KOPT-K1 (cell line): ENCODE data around the gene DPEP2.
"Not testable (repeated sequence)": the region's sequence is repeated elsewhere in the genome, so short reads cannot be mapped to it uniquely, and the experiment has no call there.

ENCODE experiments used
- H3K27ac ChIP-seq: fragments of 200-600 bp; sonication (generic); 2 replicates; pipeline ENCODE4 v1.5.1; 2016; ENCODE audit warnings: antibody characterized with exemption, mild to moderate bottlenecking, low read depth, low read length; ENCODE audit not compliant: poor library complexity, severe bottlenecking
- H3K36me3 ChIP-seq: fragments of 200-600 bp; sonication (generic); 2 replicates; pipeline ENCODE4 v1.5.1; 2017; ENCODE audit warnings: antibody characterized with exemption, mild to moderate bottlenecking, low read length, moderate library complexity; ENCODE audit not compliant: insufficient read depth
- H3K9me3 ChIP-seq: fragments of 200-600 bp; sonication (generic); 2 replicates; pipeline ENCODE4 v1.5.1; 2017; ENCODE audit warnings: antibody characterized with exemption, low read length, mild to moderate bottlenecking; ENCODE audit not compliant: insufficient read depth, poor library complexity, severe bottlenecking

The DPEP2 gene

DNA sequence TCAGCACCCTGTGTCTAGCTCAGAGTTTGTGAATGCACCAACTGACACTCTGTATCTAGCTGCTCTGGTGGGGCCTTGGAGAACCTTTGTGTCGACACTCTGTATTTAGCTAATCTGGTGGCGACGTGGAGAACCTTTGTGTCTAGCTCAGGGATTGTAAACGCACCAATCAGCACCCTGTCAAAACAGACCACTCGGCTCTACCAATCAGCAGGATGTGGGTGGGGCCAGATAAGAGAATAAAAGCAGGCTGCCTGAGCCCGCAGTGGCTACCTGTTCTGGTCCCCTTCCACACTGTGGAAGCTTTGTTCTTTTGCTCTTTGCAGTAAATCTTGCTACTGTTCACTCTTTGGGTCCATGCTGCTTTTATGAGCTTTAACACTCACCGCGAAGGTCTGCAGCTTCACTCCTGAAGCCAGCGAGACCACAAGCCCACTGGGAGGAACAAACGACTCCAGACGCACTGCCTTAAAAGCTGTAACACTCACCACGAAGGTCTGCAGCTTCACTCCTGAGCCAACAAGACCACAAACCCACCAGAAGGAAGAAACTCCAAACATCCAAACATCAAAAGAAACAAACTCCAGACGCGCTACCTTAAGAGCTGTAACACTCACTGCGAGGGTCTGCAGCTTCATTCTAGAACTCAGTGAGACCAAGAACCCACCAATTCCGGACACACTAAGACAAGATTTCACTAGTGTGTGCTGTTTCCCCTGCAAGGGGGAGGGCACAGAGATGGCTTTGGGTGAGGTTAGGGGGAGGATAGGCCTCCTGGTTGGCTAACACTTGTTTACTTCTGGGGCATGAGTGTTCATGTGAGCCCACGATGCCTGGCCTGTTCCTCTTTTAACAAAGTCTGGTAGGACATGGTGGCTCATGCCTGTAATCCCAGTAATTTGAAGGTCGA is at the start of gene DPEP2:
TSS of gene DPEP2 (minus strand) at position 706 of the 910 bp plus-strand sequence. CDS start 6,272 bp downstream, outside the sequence.
- H3K9me3 ChIP-seq, H3K36me3 ChIP-seq: not testable (repeated sequence)
- H3K27ac ChIP-seq: peak within 1 kb of the TSS; percentile 53

DNA sequence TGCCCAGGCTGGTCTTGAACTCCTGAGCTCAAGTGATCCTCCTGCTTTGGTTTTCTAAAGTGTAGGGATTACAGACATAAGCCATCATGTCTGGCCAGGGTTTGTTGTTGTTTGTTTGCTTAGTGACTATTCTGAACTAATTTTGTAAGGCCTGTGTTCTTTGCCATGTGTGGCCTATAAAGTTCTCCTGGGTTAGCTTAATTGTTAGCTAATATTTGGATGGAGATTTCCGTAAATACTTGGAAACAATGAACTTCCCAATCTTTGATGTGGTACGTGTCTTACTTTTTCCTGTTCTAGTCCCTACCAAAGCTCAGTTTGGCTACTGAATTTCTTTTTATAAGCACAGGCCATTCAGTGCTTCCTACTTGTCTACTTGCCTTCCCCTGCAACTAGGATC is 48.7 kb upstream of the DPEP2 start:
- H3K27ac ChIP-seq: no peak overlapping the region
- no peaks in the 10 kb centered on the region for H3K9me3 ChIP-seq
- H3K36me3 ChIP-seq: peaks cover 42% of the 10 kb centered on the region

DNA sequence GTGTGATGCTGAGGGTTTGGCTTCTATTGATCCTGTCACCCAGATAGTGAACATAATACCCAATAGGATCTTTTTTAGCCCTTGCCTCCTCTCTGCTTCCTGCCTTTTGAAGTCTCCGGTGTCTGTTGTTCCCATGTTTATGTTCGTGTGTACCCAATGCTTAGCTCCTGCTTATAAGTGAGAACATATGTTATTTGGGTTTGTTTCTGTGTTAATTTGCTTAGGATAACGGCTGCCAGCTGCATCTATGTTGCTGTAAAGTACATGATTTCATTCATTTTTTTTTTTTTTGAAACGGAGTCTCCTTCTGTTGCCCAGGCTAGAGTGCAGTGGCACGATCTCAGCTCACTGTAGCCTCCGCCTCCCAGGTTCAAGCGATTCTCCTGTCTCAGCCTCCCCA is 46.8 kb upstream of the DPEP2 start:
- Histone ChIP-seq H3K9me3 (no peaks in the 10 kb centered on the region), H3K27ac (no peak overlapping the region), H3K36me3 (peaks cover 29% of the 10 kb centered on the region)

DNA sequence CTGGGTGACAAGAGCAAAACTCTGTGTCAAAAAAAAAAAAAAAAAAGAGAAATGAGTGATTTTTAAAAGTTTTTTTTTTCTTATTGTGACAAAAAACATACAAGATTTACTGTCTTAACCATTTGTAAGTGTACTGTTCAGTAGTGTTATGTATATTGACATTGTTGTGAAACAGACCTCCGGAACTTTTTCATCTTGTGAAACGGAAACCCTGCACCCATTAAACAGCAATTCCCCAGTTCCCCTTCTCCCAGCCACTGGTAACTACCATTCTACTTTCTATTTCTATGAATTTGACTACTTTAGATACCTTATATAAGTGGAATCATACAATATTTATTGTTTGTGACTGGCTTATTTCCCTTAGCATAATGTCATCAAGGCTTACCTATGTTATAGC is 42.5 kb upstream of the DPEP2 start:
- Histone ChIP-seq H3K27ac (no peak overlapping the region), H3K9me3 (no peaks in the 10 kb centered on the region), H3K36me3 (peaks cover 25% of the 10 kb centered on the region)

- peaks cover 25% of the 10 kb centered on the region for H3K36me3 ChIP-seq
- H3K9me3 ChIP-seq: no peaks in the 10 kb centered on the region
- no peak overlapping the region for H3K27ac ChIP-seq
Measured at GRCh38 chr16:68040506-68041288, 41.4 kb upstream of the DPEP2 start.

DNA sequence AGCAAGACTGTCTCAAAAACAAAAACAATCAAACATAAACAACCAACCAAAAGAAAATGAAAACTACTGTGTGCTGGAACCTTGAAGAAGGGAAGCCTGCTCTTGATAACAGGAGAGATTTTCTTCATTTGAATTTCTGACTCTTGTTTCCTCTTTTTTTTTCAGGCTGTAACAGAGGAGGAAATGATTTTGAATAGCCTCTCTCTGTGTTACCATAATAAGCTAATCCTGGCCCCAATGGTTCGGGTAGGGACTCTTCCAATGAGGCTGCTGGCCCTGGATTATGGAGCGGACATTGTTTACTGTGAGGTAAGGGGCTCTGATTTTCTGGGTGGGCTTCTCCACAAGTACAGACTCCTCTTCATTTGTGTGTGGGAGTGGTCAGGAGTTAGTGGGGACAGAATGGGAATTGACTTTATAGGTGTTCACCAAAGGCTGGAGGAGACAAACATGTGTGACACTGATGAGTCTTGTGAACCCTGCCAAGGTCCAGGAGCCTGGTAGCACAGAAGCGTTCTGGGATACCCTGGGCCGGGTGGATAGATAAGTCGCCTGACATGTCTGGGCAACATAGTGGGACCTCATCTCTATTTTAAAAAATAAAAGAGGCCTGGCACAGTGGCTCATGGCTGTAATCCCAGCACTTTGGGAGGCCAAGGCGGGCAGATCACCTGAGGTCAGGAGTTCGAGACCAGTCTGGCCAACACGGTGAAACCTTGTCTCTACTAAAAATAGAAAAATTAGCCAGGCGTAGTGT is 38.7 kb upstream of the DPEP2 start:
- Histone ChIP-seq H3K9me3 (no peaks in the 10 kb centered on the region), H3K27ac (no peak overlapping the region), H3K36me3 (peaks cover 21% of the 10 kb centered on the region)

GRCh38 chr16:68035227-68035626 is 35.9 kb upstream of the DPEP2 start:
- peaks cover 14% of the 10 kb centered on the region for H3K36me3 ChIP-seq
- H3K27ac ChIP-seq: no peak overlapping the region
- no peaks in the 10 kb centered on the region for H3K9me3 ChIP-seq

- Histone ChIP-seq H3K36me3 (peaks cover 23% of the 10 kb centered on the region; the same call in 1 of the 2 replicates), H3K9me3 (no peaks in the 10 kb centered on the region), H3K27ac (no peak overlapping the region)
Measured at GRCh38 chr16:68033101-68033500, 33.8 kb upstream of the DPEP2 start.

GRCh38 chr16:68031951-68032350 is 32.7 kb upstream of the DPEP2 start:
- H3K9me3 ChIP-seq: no peaks in the 10 kb centered on the region
- H3K27ac ChIP-seq: no peak overlapping the region
- peaks cover 31% of the 10 kb centered on the region; the same call in 1 of the 2 replicates for H3K36me3 ChIP-seq

DNA sequence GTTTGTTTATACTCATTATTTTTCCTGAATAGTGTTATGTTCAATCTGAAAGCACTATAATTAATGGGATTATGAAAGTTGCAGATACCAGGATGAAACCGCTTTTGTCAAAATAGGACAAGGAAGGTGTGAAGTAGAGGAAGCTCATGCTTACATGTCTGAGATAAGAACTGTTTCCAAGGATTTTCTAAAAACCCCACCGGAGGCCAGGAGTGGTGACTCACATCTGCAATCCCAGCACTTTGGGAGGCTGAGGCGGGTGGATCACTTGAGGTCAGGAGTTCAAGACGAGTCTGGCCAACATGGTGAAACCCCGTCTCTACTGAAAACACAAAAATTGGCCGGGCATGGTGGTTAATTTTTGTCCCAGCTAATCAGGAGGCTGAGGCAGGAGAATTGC is 30.8 kb upstream of the DPEP2 start:
- peaks cover 45% of the 10 kb centered on the region; the same call in 1 of the 2 replicates for H3K36me3 ChIP-seq
- not testable (repeated sequence) for H3K9me3 ChIP-seq, H3K27ac ChIP-seq

DNA sequence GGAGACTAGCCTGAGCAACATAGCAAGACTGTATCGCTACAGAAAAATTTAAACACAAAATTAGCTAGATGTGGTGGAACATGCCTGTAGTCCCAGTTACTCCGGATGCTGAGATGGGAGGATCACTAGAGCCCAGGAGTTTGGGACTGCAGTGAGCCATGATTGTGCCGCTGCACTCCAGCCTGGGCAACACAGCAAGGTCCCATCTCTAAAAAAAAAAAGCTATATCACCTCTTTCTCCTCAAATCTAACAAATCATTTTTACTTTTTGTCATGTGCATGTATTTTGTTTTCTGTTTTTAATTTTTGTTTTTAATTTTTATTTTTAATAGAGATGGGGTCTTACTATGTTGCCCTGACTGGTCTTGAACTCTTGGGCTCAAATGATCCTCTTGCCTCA is 29.7 kb upstream of the DPEP2 start:
- no peaks in the 10 kb centered on the region for H3K9me3 ChIP-seq
- peaks cover 45% of the 10 kb centered on the region; the same call in 1 of the 2 replicates for H3K36me3 ChIP-seq
- no peak overlapping the region for H3K27ac ChIP-seq

DNA sequence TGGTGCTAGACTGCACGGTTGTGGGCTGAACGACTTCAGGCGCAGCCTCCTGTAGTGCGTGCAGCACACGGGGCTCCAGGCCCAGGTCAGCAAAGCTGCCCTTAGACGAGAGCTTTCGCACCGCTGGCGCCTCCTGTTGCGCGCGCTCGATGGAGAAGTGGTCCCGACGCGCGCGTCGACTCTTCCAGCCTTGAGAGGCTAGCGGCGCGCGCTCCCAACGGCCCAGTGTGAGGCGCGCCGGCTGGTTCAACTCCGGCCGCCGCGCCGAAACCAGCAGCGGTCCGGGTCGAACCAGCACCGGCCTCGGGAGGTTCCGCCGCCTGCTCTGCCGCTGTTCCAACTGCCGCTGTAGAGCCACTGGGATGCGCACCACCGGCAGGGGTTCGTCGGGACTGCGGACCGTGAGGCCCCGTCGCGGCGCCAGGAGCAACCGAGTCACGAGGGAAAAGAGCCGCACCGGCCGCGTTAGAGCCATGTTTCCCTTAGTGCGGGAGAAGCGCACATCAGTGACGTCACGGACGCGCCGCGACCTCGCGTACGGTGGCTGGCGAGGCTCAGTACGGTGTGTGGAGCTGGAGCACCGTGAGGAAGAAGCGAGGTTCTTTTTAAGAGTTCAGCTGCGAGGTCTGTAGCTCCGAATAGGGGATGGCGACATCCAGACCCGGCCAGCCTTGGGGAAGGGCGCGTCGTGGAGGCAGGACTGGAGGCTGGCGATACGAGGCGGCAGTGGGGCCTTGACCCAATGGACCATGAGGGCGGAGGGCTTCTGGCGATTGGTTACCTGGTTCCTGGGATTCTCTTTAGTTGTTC is 23.6 kb upstream of the DPEP2 start, which contains the start of the genes DDX28 and DUS2:
TSS of gene DDX28 (minus strand) at position 505 of the 810 bp plus-strand sequence. CDS start at position 475, 30 bp downstream.
TSS of gene DUS2 (plus strand) at position 557 of the 810 bp plus-strand sequence. CDS start 14,740 bp downstream, outside the sequence.
- H3K9me3 ChIP-seq: no peaks in the 10 kb centered on the region
- H3K27ac ChIP-seq: peak within 1 kb of the TSS; percentile 72
- peaks cover 42% of the 10 kb centered on the region for H3K36me3 ChIP-seq

GRCh38 chr16:68022278-68022727 is 23.0 kb upstream of the DPEP2 start:
- Histone ChIP-seq H3K27ac (peak overlapping the region; percentile 72), H3K9me3 (no peaks in the 10 kb centered on the region), H3K36me3 (peaks cover 35% of the 10 kb centered on the region)

DNA sequence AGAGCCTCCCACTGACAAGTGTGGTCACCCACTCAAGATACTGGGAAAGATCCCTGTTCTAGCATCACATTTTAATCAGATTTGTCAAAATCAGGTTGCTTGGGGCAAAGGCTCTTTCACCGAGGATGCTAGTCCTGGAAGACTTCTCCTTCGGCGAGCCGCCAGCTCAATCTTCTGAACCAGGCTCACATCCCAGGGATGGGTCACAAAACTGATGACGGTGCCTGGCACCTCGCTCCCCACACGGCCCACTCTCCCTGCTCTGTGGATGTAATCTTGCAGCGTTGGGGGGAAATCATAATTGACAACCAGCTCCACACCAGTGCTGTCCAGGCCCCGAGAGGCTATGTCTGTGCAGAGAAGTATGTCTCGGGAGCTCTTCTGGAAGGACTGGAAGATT is 22.2 kb upstream of the DPEP2 start:
- H3K9me3 ChIP-seq: no peaks in the 10 kb centered on the region
- peaks cover 27% of the 10 kb centered on the region for H3K36me3 ChIP-seq
- H3K27ac ChIP-seq: no peak overlapping the region
